HG03108 (cell line): Measurements from ENCODE around the gene EPHA7.

Experiments used
- ATAC-seq: cut with Tn5 transposase; IDR thresholded peaks from one replicate; pipeline ENCODE4 v1.9.1; 2021; ENCODE audit warnings: moderate library complexity; ENCODE audit not compliant: unreplicated experiment

The EPHA7 gene

DNA sequence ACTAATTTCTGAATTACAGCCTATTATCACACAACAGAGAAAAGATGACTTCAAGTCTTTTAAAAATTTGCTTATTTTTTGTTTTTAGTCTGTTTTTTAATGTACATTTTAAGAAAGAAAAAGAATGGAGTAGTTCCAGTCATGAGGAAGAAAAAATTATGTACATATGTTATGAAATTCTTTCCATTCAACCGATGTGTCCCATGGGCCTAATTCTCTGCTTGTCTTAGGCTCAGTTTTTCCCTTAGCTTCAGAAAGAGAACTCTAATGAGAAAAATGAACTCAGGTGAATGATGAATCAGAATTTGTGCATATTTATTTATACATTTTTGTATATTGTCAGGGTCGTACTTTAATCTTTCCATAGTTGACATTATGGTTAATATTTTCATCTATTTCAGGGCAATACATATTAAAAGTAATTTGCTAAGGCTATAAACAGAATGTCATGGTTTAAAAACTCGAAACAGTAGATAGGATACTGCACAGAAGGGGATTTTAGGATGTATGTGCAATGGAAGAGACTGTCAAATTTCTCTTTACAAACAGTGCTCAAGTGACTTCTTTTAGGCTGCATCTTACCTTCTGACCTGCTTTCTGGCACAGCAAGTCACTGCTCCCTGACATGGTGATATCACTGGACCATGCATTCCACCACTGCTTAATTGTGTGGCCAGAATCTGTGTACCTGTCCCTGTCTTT is 153.1 kb downstream of the EPHA7 start:
- no peak for ATAC-seq

DNA sequence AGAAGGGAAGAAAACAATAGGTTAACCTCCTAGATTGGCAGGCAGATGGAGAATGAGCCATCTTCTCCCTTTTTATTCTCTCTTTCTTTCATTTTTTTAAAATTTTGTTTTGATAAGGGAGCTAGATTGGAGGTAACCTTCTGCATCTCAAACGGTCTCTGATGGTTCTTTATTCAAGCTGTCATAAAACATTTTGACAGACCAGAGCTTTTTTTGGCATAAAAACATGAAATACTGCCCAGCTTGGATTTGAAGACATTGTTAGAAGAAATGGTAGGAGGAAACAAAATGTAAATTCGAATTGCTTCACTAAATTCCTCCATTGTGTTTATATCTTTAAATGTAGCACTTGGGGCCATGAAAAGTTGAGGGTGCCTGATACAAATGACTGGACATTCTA is 158.5 kb downstream of the EPHA7 start:
- ATAC-seq = no peak

DNA sequence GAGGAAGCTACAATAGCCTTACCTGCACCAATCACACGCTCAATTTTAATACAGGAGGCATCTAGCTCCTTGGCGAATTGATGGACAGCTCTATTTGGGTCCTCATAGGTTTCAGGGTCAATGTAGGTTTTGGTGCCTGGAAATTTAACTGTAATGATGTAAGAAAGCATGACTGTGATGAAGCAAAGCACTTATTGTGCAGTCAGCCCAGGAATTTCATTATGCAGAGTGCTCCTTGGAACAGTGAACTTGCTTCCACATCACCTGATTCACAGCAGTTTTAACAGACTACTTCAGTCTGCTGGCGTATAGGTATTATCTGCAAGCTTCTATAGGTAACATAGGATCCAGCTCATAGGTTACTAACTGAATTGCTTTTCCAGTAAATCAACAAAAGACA is 160.0 kb downstream of the EPHA7 start:
- ATAC-seq = no peak

DNA sequence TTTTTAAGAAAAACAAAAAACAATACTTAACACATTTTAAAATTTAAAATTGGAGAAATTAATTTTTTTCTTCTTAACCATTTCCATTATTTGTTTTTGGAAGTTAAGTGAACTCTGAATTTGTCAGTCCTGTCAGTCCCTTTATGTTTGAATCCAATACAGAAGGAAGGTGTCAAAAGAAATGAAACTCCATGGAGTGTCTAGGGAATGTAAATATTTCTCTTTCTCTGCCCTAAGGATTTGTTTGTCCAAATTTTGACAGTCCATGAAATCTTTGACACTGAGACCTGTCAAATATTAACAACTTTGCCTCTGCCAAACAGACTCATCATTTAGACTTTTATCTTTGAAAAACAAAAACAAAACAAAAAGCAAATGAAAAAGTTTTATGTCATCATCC is 166.4 kb downstream of the EPHA7 start:
- ATAC-seq = no peak

DNA sequence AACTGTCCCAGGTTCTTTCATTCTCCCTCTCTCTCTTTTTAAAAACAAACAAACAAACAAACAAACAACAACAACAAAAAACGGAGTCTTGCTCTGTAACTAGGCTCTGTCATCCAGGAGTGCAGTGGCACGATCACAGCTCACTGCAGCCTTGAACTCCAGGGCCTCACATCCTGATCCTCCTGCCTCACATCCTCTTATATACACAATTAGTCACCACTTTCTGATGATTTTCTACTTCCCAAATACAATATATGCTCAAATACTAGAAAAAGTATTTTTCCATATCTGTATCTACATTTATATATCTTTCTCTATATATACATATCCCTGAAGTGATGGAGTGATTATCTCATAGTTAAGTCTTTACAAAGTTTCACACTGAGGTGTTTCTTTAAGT is 170.7 kb downstream of the EPHA7 start:
- ATAC-seq = no peak

DNA sequence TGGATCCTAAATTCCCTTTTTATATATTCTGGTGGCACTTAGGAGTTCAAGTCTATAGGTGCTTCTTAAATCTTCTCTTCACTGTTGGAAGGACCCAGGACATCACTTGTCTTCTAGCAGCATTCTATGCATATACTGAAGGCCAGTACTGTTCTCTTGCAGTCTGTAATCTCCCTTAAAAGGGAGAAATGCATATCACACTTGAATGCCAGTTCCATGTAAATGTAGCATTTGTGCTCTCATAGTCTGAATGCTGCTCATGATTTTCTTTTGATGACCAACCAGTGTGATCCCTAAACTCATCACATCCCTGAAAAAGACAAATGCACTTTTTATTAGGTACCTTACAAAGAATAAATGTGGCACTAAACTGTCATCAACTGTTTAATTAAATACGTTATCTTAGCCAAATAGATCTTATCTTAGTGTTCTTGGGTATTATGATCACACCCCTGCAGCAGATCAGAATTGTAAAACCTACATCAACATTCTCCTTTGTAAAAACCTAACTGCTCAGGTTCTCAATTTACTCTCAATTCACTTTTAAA is 176.1 kb downstream of the EPHA7 start:
- no peak for ATAC-seq

DNA sequence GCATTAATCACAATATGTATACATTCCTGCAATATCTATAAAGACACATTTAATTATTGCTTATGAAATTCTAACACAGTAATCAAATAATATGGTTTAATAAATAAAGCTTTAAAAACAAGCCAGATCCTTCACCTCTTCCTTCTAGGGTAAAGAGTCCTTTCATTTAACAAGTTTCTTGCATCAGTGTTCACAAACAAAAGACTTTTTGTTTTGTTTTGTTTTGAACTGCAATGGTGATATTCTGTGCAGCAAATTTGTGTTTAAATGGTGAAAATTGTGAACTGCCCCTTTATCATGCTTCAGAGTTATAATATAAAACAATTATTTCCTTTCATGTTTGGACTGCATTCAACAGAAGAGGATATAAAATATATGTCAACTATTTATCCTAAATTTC is 177.3 kb downstream of the EPHA7 start:
- ATAC-seq = no peak

DNA sequence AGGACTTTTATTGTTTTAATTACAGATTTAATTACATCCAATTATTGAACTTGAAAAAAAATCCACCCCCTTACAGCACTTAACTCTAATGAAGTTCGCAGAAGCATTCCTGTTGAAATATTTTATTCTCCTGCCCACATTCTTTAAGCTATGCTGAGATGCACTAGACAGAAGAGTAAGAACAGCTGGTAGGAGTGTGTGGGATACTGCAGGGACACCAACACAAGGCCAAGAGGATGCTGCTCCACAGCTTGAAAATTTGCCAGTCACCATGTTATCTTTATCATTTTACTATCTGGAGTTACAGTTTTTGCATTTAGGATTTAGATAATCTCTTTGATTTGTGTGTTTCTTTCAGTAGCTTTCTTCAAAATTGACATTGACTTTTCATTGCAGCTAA is 180.7 kb downstream of the EPHA7 start:
- no peak for ATAC-seq

DNA sequence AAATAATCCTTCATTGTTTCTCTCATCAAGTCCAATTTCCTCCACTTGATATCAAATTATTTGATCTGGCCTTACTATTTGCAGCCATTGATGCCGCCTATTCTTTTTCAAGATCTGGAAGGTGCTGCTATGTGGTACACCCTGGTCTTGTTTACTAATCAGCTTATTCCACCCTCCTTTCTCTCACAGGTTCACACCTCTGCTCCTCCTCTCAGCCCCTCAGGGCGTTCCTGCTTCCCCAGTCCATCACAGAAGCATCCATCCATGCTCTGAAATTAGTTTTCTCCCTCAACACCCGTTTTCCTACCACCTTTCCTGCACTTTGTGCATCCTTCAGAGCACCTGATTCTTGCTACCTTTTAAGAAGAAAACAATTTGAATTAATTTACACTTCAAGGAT is 183.6 kb downstream of the EPHA7 start:
- no peak for ATAC-seq

DNA sequence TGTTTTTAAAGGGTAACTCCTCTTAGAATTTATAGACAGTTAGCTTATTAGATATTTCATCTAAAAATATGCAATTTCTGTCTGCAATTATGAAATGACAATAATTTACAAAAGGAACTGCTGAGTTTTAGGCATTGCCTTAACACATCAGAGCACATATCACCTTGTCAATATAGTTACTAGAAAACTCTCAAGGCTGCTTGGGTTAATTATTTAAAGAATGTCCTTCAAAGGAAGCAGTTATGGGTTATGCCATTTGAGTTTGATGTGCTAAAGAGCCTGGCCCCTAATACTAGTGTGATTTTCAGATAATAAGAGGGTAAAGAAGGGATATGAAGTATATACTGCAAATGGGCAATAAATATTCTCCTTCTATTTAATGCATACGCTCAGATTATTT is 192.5 kb downstream of the EPHA7 start:
- no peak for ATAC-seq

DNA sequence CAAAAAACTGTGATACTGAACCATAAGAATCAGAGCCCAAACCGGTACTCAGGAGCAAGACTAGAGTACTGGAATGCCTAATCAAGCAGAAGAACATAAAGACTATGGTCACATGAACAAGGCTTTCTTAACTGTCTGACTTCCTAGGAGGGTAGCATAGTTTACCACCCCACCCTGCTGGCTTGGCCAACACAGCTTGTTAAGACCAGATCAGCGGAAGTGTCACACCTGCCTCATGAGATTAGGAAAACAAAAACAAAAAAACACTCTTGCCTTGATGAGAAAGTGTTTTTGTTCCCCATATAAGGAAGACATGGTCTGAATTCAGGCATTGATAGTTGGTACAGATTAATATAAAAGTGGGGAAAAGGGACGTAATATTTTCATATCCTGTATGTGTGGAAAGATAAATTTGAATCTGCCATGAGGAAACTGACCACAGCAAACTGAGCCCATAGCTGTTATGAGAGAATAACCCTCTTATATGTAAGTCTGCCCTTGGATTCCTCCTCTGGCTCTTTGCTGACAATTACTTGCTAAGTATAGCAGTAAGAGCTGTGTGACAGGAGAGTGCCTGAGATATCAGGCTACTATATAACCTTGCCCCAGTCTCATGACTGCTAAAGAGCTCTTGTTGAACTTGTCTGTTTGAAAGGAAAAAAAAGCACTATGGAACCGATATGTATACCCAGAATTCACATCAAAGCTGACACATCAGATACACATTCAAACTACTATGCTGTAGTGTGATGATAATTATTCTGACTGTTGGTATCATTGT is 197.1 kb downstream of the EPHA7 start:
- ATAC-seq = no peak

DNA sequence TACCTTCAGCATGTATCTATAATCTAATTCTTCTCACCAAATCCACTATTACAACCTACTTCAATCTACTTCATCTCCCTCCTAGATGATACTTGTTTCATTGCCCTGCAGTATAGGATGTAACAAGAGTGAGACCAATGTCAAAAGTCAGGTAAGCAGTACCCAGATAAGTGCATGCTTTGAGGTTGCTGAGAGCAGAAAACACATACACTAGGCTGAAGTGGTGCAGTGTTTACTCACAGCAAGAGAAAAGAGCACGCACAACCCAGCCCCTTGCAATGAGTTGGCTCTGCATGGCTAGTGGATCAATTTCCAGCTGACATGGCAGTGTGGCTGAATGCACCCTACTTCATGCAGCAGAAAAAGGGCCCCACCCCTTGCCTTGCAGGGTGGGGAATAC is 199.9 kb downstream of the EPHA7 start:
- ATAC-seq = no peak

DNA sequence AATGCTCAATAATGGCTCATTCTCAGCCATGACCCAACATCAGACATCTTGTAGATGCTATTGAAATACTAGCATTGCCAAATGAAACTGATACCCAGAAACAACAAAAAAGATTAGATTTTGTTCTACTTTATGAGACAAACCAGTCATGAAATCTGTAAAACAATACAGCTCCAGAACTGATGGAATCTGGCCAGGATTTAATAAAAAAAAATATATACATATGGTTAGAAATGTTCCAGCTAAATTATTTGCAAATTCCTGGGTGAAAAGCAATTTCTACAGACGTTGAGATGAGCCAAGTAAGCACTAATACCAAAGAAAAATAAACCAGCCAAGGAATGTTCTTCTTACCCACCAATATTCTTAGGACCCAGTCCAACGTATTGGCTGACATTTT is 201.3 kb downstream of the EPHA7 start:
- no peak for ATAC-seq

DNA sequence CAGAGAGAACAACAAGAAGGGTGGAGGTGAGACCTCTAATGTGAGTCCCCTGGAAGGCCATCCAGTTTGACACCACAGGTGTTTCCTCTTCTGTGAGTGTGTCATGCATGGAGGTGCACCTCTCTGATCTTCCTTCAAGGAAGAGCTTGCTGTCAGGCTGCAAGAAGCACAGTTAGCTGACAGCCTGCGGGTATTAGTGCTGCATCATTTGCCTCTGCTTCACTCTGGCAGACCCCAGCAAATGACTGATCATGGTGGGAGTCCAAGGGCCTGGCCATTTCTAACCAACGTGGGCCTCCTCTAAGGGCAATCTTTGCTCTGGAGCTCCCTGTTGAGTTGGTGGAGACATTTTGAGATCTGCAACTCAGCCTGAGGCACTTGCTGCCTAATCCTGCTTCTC is 206.3 kb downstream of the EPHA7 start:
- no peak for ATAC-seq

DNA sequence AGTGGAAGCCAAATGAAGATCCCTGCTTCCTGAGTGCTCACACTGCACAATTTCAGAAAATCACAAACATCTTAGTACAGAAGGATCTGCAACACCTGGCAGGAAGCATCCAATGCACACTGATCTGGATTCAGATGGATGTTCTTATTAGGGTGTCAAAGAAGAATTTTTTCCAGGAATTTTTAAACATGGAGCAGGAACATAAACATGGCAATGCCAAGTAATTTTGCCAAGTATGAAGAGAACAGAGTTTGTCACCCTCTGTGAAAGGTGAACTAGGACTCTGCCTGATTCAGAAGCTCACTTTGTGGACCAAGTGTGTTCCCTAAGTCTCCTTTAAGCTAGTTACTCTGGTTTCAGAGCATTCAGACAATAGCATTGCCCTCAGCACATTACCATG is 208.5 kb downstream of the EPHA7 start:
- no peak for ATAC-seq

DNA sequence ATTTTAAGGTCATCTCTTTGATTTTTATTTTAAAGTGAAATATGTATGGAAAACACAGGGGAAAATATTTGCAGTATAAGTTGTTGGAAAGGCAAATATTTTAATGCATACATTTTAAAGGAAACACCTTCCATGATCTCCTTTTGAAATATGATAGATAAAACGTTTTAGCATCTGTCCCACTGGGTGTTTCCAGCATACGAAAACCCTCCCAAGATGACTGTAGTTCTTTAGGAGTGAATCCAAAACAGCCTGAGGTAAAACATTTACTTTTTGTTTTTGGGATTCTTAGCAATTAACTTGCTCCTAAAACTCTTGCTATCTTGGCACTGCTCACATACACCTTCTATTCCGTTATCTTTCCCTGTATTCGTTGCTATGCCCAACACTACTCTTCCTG is 210.0 kb downstream of the EPHA7 start:
- ATAC-seq = no peak

DNA sequence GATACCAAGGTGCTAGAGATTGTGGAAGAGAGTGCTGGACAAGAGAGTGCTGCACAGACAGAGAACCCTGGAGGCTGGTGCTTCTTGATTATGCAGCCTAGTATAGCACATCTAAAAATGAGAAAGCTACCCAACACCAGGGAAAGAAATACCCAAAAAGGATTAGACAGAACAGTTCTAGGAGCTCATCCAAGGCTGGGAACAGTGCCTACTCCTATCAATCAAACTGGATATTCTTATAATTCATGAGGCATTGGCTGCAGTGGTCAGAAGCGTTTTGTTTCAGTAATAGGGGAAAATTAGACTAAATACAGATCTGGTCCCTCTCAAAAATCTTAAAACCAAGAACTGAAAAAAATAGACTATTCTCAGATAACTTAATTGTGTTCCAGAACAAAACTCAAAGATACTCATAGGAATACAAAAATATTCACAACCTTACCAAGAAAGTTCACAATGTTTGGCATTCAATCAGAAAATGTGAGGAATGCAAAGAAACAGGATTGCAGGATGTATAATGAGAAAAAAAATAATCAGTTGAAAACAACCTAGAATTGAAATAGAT is 222.9 kb downstream of the EPHA7 start:
- ATAC-seq = no peak

DNA sequence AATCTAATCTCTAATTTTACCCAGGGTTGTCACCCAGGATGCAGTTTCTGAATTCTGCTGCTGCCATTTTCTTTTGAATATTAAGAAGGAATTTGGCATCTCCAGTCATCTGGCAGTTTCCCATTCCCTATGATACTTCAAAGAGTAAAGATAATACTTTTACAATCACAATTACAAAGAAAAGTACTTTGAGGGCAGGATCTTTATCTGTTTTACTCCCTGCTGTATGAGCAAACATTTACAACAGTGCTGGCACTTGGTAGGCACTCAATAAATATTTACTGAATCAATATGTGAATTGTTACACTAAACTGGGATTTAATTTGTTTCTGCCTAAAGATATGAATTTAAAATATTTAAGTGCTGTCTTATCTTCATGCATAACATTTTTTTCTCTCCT is 224.9 kb downstream of the EPHA7 start:
- no peak for ATAC-seq

DNA sequence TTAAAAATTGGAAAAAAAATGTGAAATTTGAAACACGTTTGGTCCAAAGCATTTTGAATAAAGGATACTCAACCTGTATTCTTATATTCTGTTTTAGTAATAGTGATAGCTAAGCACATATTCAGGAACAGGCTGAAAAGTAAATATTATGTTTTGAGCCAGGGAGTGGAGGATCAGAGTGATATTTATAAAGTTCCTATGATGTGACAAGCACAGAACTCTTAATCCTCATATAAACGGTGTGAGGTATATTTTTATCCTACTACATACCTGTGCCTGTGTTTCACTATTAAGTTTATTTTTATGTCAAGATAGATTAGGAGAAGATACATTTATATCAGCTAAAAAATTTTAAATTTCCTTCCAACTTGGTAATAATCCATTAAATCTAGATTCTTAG is 225.5 kb downstream of the EPHA7 start:
- no peak for ATAC-seq
